GM19372 (cell line): ENCODE measurements around the gene KRT80.

Source experiments
- ATAC-seq: cut with Tn5 transposase; IDR thresholded peaks from one replicate; pipeline ENCODE4 v1.9.1; 2021; ENCODE audit warnings: mild to moderate bottlenecking, low read depth, moderate library complexity; ENCODE audit not compliant: unreplicated experiment

The KRT80 gene

GRCh38 chr12:52211716-52212585 is 20.1 kb upstream of the KRT80 start:
- no peak for ATAC-seq

- no peak for ATAC-seq
Measured at GRCh38 chr12:52210925-52211650, 19.3 kb upstream of the KRT80 start.

- no peak for ATAC-seq
Measured at GRCh38 chr12:52210186-52210924, 18.5 kb upstream of the KRT80 start.

DNA sequence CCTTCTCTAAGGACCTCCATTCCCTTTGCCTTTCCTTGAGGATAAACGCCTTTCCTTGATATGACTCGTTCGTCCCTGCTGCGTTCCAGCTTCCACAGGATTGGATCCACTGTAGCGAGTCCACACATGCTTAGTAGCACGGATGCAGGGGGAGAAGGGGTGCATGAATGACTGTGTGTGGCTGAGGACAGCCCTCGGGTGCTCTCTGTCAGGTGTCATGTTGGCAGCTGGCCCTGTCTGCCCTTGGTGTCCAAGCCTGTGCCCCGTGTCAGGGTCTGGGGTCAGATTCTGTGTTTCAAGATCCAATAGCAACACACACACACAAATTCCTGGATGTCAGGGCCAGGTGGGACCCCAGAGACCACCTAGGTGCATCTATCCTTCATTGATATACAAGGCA is 17.5 kb upstream of the KRT80 start:
- ATAC-seq, result no peak

- ATAC-seq, result no peak
Measured at GRCh38 chr12:52208424-52209165, 16.8 kb upstream of the KRT80 start.

- no peak for ATAC-seq
Measured at GRCh38 chr12:52207895-52208294, 16.1 kb upstream of the KRT80 start.

DNA sequence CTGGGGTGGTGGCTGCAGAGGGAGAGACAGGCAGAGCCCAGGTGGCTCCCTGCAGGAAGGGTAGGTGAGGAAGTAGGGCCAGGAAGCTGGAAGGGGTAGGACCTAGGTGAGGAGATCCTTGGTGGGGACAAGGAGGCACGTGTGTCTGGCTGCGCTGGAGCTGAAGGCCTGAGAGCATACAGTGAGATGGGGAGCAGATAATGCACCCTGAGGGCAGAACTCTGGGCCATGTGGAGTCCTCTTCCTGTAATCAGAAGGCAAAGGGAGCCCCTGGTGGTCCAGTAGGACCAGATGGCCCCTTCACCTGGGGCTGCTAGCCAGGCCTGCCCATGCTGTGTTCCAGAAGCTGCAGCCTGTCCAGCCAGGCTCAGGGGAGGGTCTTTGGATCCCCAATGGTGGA is 15.3 kb upstream of the KRT80 start:
- ATAC-seq, result no peak

GRCh38 chr12:52206304-52207040 is 14.7 kb upstream of the KRT80 start:
- ATAC-seq, result no peak

GRCh38 chr12:52205612-52206303 is 13.9 kb upstream of the KRT80 start:
- ATAC-seq, result no peak

- ATAC-seq, result no peak
Measured at GRCh38 chr12:52204931-52205505, 13.2 kb upstream of the KRT80 start.

DNA sequence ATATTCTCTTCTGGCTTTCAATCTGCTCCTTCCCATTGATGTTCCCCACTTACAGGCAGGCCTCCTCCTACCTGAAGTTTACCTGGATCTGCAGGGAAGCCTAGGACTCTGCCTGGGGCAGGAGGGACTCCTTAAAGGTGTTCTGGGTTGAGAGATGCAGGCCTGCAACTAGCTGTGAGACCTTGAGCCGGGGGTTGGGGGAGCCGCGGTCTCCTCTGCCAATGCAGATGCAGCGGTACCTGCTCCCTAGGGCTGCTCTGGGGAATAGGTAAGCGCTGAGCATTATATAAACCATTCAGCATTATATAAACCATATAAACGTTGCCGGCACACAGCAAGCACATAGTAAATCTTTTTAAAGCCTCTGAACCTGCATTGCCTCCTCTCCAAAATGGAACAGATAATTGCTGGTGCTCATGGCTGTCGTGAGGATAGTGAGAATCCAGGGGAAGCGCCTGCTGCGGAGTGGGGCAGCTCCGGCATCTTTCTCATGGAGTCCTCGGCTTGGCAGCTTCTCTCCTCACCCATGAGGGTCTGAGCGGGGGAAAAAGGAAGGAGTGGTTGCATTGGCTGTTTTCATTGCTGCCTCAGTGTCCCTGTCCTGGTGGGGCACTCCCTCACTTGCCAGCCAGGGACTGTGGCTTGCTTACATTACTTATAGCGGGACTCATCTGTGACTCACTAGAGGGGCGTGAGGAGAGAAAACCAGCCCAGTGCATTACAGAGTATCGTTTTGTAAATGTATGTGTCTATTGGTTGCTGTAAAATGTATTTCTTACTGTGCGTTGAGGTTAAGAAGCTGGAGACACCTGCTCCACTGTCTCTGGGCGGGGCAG is 12.5 kb upstream of the KRT80 start:
- ATAC-seq, result no peak

DNA sequence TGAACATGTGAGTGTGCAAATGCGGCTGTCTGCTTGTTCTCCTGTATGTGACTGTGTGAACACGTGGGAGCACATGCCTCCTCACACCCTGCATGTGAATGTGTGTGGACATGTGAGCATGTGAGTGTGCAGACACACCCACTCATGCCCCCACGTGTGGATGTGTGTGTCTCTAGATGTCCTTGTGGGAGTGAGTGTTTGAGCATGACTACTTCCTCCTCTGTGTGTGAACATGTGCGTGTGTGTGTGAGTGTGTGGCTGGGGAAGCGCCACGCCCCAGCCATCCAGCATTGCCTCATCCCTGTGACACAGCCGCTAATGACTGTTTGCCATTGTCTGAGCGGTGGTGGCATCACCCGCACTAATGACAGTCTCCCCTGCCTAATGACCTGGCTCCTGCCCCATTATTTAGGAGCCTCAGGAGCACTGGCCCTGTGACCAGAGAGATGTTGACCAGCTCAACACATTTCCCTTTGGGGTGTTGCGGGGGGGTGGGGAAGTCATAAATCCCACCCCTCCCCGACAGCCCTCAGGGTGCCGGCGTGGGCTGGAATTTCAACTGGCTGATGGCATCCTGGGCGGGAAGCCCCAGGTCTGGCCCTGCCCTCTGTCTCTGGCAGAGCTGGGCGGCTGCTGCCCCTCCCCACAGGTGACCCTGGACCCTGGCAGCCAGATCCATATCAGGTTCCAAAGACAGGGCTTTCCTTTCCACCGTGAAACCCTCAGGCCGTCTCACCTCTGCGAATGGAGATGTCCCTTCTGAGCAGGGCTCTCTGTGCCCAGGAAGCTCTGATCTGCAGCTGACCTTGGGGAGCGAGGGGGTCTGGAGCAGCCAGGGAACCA is 11.5 kb upstream of the KRT80 start:
- no peak for ATAC-seq

DNA sequence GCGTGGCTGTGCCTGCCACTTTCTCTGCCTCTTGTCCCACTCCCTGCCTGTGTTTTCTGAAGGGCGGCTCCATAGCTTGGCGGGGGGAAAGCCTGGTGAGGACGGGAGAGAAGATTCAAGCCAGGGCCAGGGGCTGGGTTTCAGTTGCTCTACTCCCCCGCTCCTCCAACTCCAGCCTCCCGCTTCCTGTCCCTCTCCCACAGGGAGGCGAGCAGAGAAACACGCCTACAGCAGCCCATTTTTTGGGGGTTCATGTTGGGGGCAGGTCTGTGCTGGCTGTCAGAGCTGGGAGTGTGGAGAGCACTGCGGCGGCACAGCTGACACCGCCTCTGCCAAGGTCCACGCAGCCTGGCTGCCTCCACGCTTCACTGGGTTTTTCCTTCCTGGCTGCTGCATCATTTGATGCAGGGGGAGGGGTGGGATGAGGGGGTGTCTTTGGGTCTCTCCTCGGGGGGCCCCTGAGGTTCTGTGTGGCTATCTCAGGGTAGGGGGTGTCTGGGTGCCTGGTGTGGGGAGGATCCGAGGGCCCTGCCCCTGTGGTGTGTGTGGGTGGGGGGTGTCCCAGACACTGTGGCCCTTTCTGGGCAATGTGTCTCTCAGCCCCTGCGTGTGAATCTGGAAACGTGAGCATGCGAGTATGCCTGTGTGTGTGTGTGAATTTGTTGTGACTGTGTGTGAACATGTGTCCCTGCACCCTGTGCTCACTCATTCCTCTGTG is 10.7 kb upstream of the KRT80 start:
- no peak for ATAC-seq

DNA sequence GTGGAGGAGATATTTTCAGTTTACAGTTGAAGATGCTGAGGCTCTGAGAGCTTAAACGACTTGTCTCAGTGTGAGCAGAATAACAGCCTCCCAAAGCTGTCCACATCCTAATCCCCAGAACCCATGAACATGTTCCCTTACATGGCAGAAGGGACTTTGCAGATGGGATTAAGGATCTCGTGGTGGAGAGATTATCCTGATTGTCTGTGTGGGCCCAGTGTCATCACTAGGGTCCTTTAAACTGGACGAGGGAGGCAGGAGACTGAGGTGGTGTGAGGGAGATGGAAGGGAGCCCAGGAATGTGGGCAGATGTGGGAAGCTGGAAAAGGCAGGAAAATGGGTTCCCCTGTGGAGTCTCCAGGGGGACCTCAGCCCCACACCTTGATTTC is 9.6 kb upstream of the KRT80 start:
- no peak for ATAC-seq

- no peak for ATAC-seq
Measured at GRCh38 chr12:52200781-52201450, 9.1 kb upstream of the KRT80 start.
